ENCODE measurements around the gene PAPOLG.

DNA sequence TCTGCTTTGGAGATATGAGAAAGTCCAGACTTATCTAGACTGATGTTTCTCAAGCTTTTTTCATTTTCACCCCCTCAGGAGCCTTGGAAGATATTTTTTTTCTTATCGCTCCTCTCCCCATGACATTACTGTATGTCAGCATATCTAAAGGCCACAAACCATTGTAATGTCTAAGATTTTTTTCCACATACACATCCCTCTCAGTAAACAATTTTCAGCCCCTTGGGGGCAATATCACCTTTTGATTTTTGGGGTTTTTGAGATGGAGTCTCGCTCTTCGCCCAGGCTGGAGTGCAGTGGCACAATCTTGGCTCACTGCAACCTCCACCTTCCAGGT is 65.0 kb downstream of the PAPOLG start:
- TF ChIP-seq POLR2A (IDR thresholded peaks at IDR 0.05; ENCODE audit: low read depth, low read length) (no peak), JUN (IDR thresholded peaks at IDR 0.05; ENCODE audit: borderline replicate concordance, insufficient read depth, insufficient read length, low read depth) (no peak), GATA2 (IDR thresholded peaks at IDR 0.05; ENCODE audit: insufficient read depth, insufficient read length, low read depth, low read length) (no peak)
- TF ChIP-seq, protein P1, sequence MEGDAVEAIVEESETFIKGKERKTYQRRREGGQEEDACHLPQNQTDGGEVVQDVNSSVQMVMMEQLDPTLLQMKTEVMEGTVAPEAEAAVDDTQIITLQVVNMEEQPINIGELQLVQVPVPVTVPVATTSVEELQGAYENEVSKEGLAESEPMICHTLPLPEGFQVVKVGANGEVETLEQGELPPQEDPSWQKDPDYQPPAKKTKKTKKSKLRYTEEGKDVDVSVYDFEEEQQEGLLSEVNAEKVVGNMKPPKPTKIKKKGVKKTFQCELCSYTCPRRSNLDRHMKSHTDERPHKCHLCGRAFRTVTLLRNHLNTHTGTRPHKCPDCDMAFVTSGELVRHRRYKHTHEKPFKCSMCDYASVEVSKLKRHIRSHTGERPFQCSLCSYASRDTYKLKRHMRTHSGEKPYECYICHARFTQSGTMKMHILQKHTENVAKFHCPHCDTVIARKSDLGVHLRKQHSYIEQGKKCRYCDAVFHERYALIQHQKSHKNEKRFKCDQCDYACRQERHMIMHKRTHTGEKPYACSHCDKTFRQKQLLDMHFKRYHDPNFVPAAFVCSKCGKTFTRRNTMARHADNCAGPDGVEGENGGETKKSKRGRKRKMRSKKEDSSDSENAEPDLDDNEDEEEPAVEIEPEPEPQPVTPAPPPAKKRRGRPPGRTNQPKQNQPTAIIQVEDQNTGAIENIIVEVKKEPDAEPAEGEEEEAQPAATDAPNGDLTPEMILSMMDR (IDR thresholded peaks at IDR 0.05; ENCODE audit: extremely low read depth in 1 of 2, insufficient read depth in 1 of 2, low read depth in 1 of 2, low read length in 2 of 2), result no peak
